COLO668 (cell line): ENCODE results near the gene USP6NL.
"Not testable (repeated sequence)": the region's sequence is repeated elsewhere in the genome, so short reads cannot be mapped to it uniquely, and the experiment has no call there.

Experiments
- DNase-seq: peaks from one replicate; lab custom pipeline; 2025; ENCODE audit not compliant: unreplicated experiment; lab: John Stamatoyannopoulos, UW

The USP6NL gene

GRCh38 chr10:11611248-11612020, at the start of gene USP6NL:
Gene USP6NL (minus strand): TSS chr10:11611650. CDS start chr10:11597634, 14,016 bp downstream.
- peak; percentile 90 for DNase-seq

- DNase-seq = no peak
These were observed 47.4 kb upstream of the USP6NL start for GRCh38 chr10:11658801-11659368.

- DNase-seq = no peak
These were observed 44.4 kb upstream of the USP6NL start for GRCh38 chr10:11655836-11656235.

- no peak for DNase-seq
These were observed 43.2 kb upstream of the USP6NL start for GRCh38 chr10:11654659-11655058.

- no peak for DNase-seq
These were observed 42.5 kb upstream of the USP6NL start for GRCh38 chr10:11653758-11654471.

- no peak for DNase-seq
These were observed 36.2 kb upstream of the USP6NL start for GRCh38 chr10:11647676-11648075.

- DNase-seq = no peak
These were observed 35.0 kb upstream of the USP6NL start for GRCh38 chr10:11646450-11646849.

GRCh38 chr10:11643039-11643438, 31.6 kb upstream of the USP6NL start:
- DNase-seq = no peak

- no peak for DNase-seq
These were observed 31.1 kb upstream of the USP6NL start for GRCh38 chr10:11642566-11642965.

GRCh38 chr10:11639849-11640764, 28.7 kb upstream of the USP6NL start:
- no peak for DNase-seq

- no peak for DNase-seq
These were observed 27.9 kb upstream of the USP6NL start for GRCh38 chr10:11639362-11639761.

- DNase-seq = no peak
These were observed 26.7 kb upstream of the USP6NL start for GRCh38 chr10:11638055-11638698.

GRCh38 chr10:11636697-11637303, 25.4 kb upstream of the USP6NL start:
- no peak for DNase-seq

- DNase-seq = no peak
These were observed 20.6 kb upstream of the USP6NL start for GRCh38 chr10:11631890-11632587.

- DNase-seq = no peak
These were observed 19.8 kb upstream of the USP6NL start for GRCh38 chr10:11631291-11631690.

GRCh38 chr10:11629731-11630130, 18.3 kb upstream of the USP6NL start:
- no peak for DNase-seq

- DNase-seq = not testable (repeated sequence)
These were observed 16.5 kb upstream of the USP6NL start for GRCh38 chr10:11627941-11628340.

GRCh38 chr10:11626071-11626470, 14.6 kb upstream of the USP6NL start:
- no peak for DNase-seq

GRCh38 chr10:11625019-11625735, 13.7 kb upstream of the USP6NL start:
- DNase-seq = no peak
